H9 (cell line): Measurements from ENCODE around the gene TSC1. TPM values are rescaled to one million over a fixed set of nuclear protein-coding genes. Genes with fewer than 3 reads are reported as not detected.

ENCODE experiments used
- DNase-seq: peaks from one replicate; pipeline ENCODE4 v3.0.0-alpha.2; 2017
- H2AFZ ChIP-seq: one replicate; pipeline ENCODE4 v1.6.1; 2013; ENCODE audit warnings: mild to moderate bottlenecking, low read length, control low read depth, moderate library complexity
- H2AK5ac ChIP-seq: 2 replicates; pipeline ENCODE4 v1.6.1; 2013; ENCODE audit warnings: low read length, control low read depth, mixed read lengths; ENCODE audit not compliant: insufficient read length
- H2BK120ac ChIP-seq: one replicate; pipeline ENCODE4 v1.6.1; 2013; ENCODE audit warnings: low read depth, mild to moderate bottlenecking, low read length, control low read depth, inconsistent platforms; ENCODE audit not compliant: poor library complexity, severe bottlenecking
- H2BK12ac ChIP-seq: 2 replicates; pipeline ENCODE4 v1.6.1; 2013; ENCODE audit warnings: low read length, control low read depth, mixed read lengths, low read depth; ENCODE audit not compliant: insufficient read length
- H2BK15ac ChIP-seq: 2 replicates; pipeline ENCODE4 v1.6.1; 2013; ENCODE audit warnings: low read depth, low read length, control low read depth
- H2BK20ac ChIP-seq: one replicate; pipeline ENCODE4 v1.6.1; 2013; ENCODE audit warnings: low read depth, mild to moderate bottlenecking, low read length, control low read depth, inconsistent platforms; ENCODE audit not compliant: poor library complexity, severe bottlenecking
- H2BK5ac ChIP-seq: 2 replicates; pipeline ENCODE4 v1.6.1; 2013; ENCODE audit warnings: low read length, control low read depth, mixed read lengths; ENCODE audit not compliant: insufficient read length
- H3K14ac ChIP-seq: 2 replicates; pipeline ENCODE4 v1.6.1; 2013; ENCODE audit warnings: low read length, control low read depth; ENCODE audit not compliant: insufficient read depth
- H3K18ac ChIP-seq: 2 replicates; pipeline ENCODE4 v1.6.1; 2013; ENCODE audit warnings: low read depth, mild to moderate bottlenecking, mixed read lengths, low read length, control low read depth; ENCODE audit not compliant: insufficient read length
- H3K23ac ChIP-seq: 2 replicates; pipeline ENCODE4 v1.6.1; 2013; ENCODE audit warnings: low read length, control low read depth, mixed read lengths, low read depth; ENCODE audit not compliant: insufficient read length
- H3K23me2 ChIP-seq: 2 replicates; pipeline ENCODE4 v1.6.1; 2013; ENCODE audit warnings: low read depth, mild to moderate bottlenecking, mixed read lengths, low read length, control low read depth; ENCODE audit not compliant: insufficient read length, poor library complexity, severe bottlenecking
- H3K27ac ChIP-seq: 2 replicates; pipeline ENCODE4 v1.5.1; 2013; ENCODE audit warnings: low read length, control low read depth, mixed read lengths, low read depth; ENCODE audit not compliant: insufficient read length
- H3K27me3 ChIP-seq: 2 replicates; pipeline ENCODE4 v1.6.1; 2013; ENCODE audit warnings: low read length, control low read depth, inconsistent platforms; ENCODE audit not compliant: insufficient read depth
- H3K4ac ChIP-seq: 2 replicates; pipeline ENCODE4 v1.6.1; 2013; ENCODE audit warnings: low read depth, mild to moderate bottlenecking, control low read depth, inconsistent platforms, low read length, moderate library complexity
- H3K4me1 ChIP-seq: 2 replicates; pipeline ENCODE4 v1.6.1; 2013; ENCODE audit warnings: low read length, control low read depth, inconsistent platforms; ENCODE audit not compliant: insufficient read depth
- H3K4me2 ChIP-seq: 2 replicates; pipeline ENCODE4 v1.6.1; 2013; ENCODE audit warnings: low read length, control low read depth, mixed read lengths; ENCODE audit not compliant: insufficient read length, insufficient read depth
- H3K56ac ChIP-seq: 2 replicates; pipeline ENCODE4 v1.6.1; 2013; ENCODE audit warnings: low read depth, mild to moderate bottlenecking, mixed read lengths, low read length, control low read depth; ENCODE audit not compliant: insufficient read length
- H3K79me1 ChIP-seq: 2 replicates; pipeline ENCODE4 v1.6.1; 2013; ENCODE audit warnings: low read depth, mild to moderate bottlenecking, moderate library complexity, low read length, control low read depth, inconsistent platforms; ENCODE audit not compliant: insufficient read depth, poor library complexity, severe bottlenecking
- H3K79me2 ChIP-seq: 2 replicates; pipeline ENCODE4 v1.6.1; 2013; ENCODE audit warnings: low read length, control low read depth, inconsistent platforms; ENCODE audit not compliant: insufficient read depth
- H3K9ac ChIP-seq: 2 replicates; pipeline ENCODE4 v1.6.1; 2013; ENCODE audit warnings: low read length, control low read depth, mixed read lengths; ENCODE audit not compliant: insufficient read length; ENCODE audit errors: extremely low read depth
- H3K9me3 ChIP-seq: one replicate; pipeline ENCODE4 v1.6.1; 2013; ENCODE audit warnings: low read depth, low read length, inconsistent platforms; ENCODE audit not compliant: control insufficient read depth
- H3T11ph ChIP-seq: one replicate; pipeline ENCODE4 v1.6.1; 2013; ENCODE audit warnings: mild to moderate bottlenecking, low read length, control low read depth, inconsistent platforms
- H4K20me1 ChIP-seq: one replicate; pipeline ENCODE4 v1.6.1; 2013; ENCODE audit not compliant: control insufficient read depth, insufficient read length, insufficient read depth
- H4K5ac ChIP-seq: 2 replicates; pipeline ENCODE4 v1.6.1; 2013; ENCODE audit warnings: low read depth, mild to moderate bottlenecking, mixed read lengths, low read length, control low read depth; ENCODE audit not compliant: insufficient read length
- H4K8ac ChIP-seq: replicated peaks from 2 replicates; pipeline ENCODE4 v1.6.1; 2013; ENCODE audit warnings: low read length, control low read depth, mixed read lengths, low read depth; ENCODE audit not compliant: insufficient read length
- H4K91ac ChIP-seq: 2 replicates; pipeline ENCODE4 v1.6.1; 2013; ENCODE audit warnings: low read depth, mild to moderate bottlenecking, moderate library complexity, mixed read lengths, low read length, control low read depth; ENCODE audit not compliant: insufficient read length
- H3K27ac Mint-ChIP-seq, 3 experiments: 2 replicates in 2 of 3; 3 replicates in 1 of 3; pipeline ENCODE4 v1.8.0; 2020 to 2021; ENCODE audit warnings: mixed read lengths in 3 of 3, mild to moderate bottlenecking in 1 of 3, moderate library complexity in 1 of 3
- H3K27me3 Mint-ChIP-seq: 2 replicates; pipeline ENCODE4 v1.8.0; 2021; ENCODE audit warnings: low read depth, mild to moderate bottlenecking, moderate library complexity, mixed read lengths
- H3K36me3 Mint-ChIP-seq, 3 experiments: 2 replicates in 2 of 3; 3 replicates in 1 of 3; pipeline ENCODE4 v1.8.0; 2020 to 2021; ENCODE audit warnings: low read depth in 3 of 3, mixed read lengths in 3 of 3; ENCODE audit not compliant: insufficient read depth in 1 of 3
- H3K4me1 Mint-ChIP-seq, 2 experiments: 2 replicates each; pipeline ENCODE4 v1.8.0; 2020; ENCODE audit warnings: mixed read lengths in 2 of 2
- H3K4me3 Mint-ChIP-seq, 2 experiments: 2 replicates in 1 of 2; 3 replicates in 1 of 2; pipeline ENCODE4 v1.8.0; 2020 to 2021; ENCODE audit warnings: mild to moderate bottlenecking in 2 of 2, mixed read lengths in 2 of 2, moderate library complexity in 1 of 2
- H3K9me3 Mint-ChIP-seq, 2 experiments: 2 replicates in 1 of 2; 3 replicates in 1 of 2; pipeline ENCODE4 v1.8.0; 2020; ENCODE audit warnings: mild to moderate bottlenecking in 2 of 2, mixed read lengths in 2 of 2, moderate library complexity in 1 of 2
- WGBS: extraction: QIAGEN DNeasy Blood & Tissue Kit; methylation state at CpG from one replicate; pipeline ENCODE4 v1.1.7; 2013; ENCODE audit warnings: missing lambda C conversion rate, low lambda C conversion rate, mixed read lengths; ENCODE audit not compliant: insufficient read length; ENCODE audit errors: extremely low coverage; 5-methylcytosine and 5-hydroxymethylcytosine counted together
- total RNA-seq: library from RNA; stranded (reverse); gene quantifications from 2 replicates; pipeline ENCODE4 v1.2.1, GENCODE V29; 2021
- TF ChIP-seq, protein P1 (sequence below): fragments of 200-600 bp; sonication (generic); conservative IDR thresholded peaks from 3 replicates; pipeline ENCODE4 v1.8.0; 2021; ENCODE audit warnings: antibody characterized with exemption, mild to moderate bottlenecking

TSC1 gene
- total RNA-seq, 1 experiment from 2014 or later: 32.7 TPM

DNA sequence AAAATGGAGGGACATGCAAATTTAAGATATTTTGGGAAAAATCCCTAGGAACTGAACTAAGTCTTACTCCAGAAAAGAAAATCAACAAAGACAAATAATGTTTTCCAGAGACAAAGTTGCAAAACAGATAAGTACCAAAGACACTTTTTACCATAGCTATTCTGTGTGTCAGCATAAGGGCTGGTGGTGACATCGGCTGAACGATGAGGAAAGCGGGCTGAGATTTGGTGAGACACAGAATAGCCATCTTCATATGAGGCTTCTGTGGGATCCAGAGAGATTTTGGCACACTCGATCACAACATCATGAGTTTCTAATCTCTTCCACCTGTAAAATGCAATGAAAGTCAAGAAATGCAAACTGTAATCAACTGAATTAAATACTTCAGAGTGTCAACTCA lies 32.3 kb downstream of the TSC1 start:
- Histone ChIP-seq H3K79me2 (no peaks in the 10 kb centered on the region), H3K18ac (no peak overlapping the region), H3K56ac (no peak overlapping the region), H3K4ac (no peak overlapping the region), H3K9ac (no peak overlapping the region), H4K20me1 (no peaks in the 10 kb centered on the region), H2AK5ac (no peak overlapping the region), H3K9me3 (no peaks in the 10 kb centered on the region), H3K4me1 (no peaks in the 10 kb centered on the region), H2BK120ac (no peak overlapping the region), H3K4me2 (no peak overlapping the region), H3K23me2 (no peaks in the 10 kb centered on the region), H4K8ac (no peak overlapping the region), H3K27me3 (no peaks in the 10 kb centered on the region), H2BK20ac (no peak overlapping the region), H4K91ac (no peak overlapping the region), H4K5ac (no peak overlapping the region), H2BK5ac (no peak overlapping the region), H2BK12ac (no peak overlapping the region), H3K14ac (no peak overlapping the region), H3K23ac (no peak overlapping the region), H3T11ph (no peak overlapping the region), H3K27ac (no peak overlapping the region), H2BK15ac (no peak overlapping the region), H3K79me1 (no peaks in the 10 kb centered on the region), H2AFZ (no peak overlapping the region)
- no peak for DNase-seq
- Mint-ChIP-seq H3K4me1 (no peaks in the 10 kb centered on the region), H3K27me3 (no peaks in the 10 kb centered on the region), H3K4me3 (no peak overlapping the region), H3K36me3 (peaks cover 16 to 56% (median 28%) of the 10 kb centered on the region in 3 experiments), H3K27ac (no peak overlapping the region), H3K9me3 (no peaks in the 10 kb centered on the region)
- no CpG with 5 or more reads among the region's 4 CpGs for WGBS
- TF ChIP-seq, protein P1, sequence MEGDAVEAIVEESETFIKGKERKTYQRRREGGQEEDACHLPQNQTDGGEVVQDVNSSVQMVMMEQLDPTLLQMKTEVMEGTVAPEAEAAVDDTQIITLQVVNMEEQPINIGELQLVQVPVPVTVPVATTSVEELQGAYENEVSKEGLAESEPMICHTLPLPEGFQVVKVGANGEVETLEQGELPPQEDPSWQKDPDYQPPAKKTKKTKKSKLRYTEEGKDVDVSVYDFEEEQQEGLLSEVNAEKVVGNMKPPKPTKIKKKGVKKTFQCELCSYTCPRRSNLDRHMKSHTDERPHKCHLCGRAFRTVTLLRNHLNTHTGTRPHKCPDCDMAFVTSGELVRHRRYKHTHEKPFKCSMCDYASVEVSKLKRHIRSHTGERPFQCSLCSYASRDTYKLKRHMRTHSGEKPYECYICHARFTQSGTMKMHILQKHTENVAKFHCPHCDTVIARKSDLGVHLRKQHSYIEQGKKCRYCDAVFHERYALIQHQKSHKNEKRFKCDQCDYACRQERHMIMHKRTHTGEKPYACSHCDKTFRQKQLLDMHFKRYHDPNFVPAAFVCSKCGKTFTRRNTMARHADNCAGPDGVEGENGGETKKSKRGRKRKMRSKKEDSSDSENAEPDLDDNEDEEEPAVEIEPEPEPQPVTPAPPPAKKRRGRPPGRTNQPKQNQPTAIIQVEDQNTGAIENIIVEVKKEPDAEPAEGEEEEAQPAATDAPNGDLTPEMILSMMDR: no peak
